OCI-LY7 (cell line): Measurements from ENCODE around the gene MEMO1.

Experiments used
- CTCF ChIP-seq: fragments of 200-600 bp; sonication (generic); conservative IDR thresholded peaks from 2 replicates; pipeline ENCODE4 v1.5.1; 2014; ENCODE audit warnings: mild to moderate bottlenecking, antibody characterized with exemption, low read length, moderate library complexity, mixed read lengths
- EZH2phosphoT487 ChIP-seq: fragments of 200-600 bp; sonication (generic); IDR thresholded peaks from 2 replicates; pipeline ENCODE4 v1.6.1; 2018; ENCODE audit warnings: low read depth, borderline replicate concordance, mild to moderate bottlenecking, mixed run types, antibody characterized with exemption, low read length, moderate library complexity, mixed read lengths

GRCh38 chr2:31967790-31968189 is 43.0 kb downstream of the MEMO1 start:
- TF ChIP-seq CTCF, result no peak
- no peak for TF ChIP-seq EZH2phosphoT487
